ENCODE data around the gene ZFAND2B. TPM values are rescaled to one million over a fixed set of nuclear protein-coding genes. Genes with fewer than 3 reads are reported as not detected.

Gene ZFAND2B
- total and polyA plus RNA-seq, 2 donors (not counting 1 experiment from before 2014, with no cell fraction given): 55.2 to 115 TPM

DNA sequence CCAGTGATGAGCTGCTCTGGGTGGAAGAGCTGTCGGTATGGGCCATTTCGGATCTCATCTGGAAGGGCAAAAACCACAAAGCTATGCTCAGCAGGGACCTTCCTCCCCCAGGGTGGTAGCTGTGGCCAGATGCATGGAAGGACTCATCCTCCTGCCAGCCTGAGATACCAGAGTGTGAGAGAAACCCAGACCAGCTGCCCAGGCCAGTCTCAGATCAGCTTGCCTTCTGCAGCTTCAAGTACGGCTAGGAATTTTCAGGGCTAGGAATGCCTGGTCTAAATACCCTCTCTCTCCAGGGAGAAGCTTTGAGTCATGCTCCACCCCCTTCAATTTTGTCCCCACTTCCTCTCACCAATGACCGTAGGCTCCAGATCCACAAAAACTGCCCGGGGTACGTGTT, 45.1 kb downstream of the ZFAND2B start:
- Mint-ChIP-seq H3K4me1 (peaks cover 72% of the 10 kb centered on the region), H3K27ac (peak overlapping the region; percentile 96), H3K9me3 (ENCODE audit: insufficient read depth) (no peaks in the 10 kb centered on the region), H3K27me3 (no peaks in the 10 kb centered on the region), H3K4me3 (peak overlapping the region; percentile 87)
- Histone ChIP-seq H3K27me3 (replicated peaks in 1 of 4; ENCODE audit: control extremely low read depth in 1 of 4, control insufficient read depth in 3 of 4, insufficient read depth in 4 of 4, low read length in 3 of 4) (no peaks in the 10 kb centered on the region), H3K9ac (ENCODE audit: low read length) (peak overlapping the region; percentile 90), H3K36me3 (replicated peaks in 1 of 2; ENCODE audit: control extremely low read depth in 1 of 2, control insufficient read depth in 1 of 2, extremely low read depth in 1 of 2, insufficient read depth in 2 of 2, low read length in 1 of 2) (peaks cover 2 to 35% of the 10 kb centered on the region in 2 experiments), H3K4me3 (ENCODE audit: control extremely low read depth in 1 of 5, extremely low read depth in 1 of 5, insufficient read depth in 1 of 5, low read depth in 2 of 5, low read length in 4 of 5) (peak overlapping the region in 4 of 5 experiments; percentile 87 to 97 (median 90)), H3K4me1 (ENCODE audit: control insufficient read depth in 2 of 2, insufficient read depth in 2 of 2, low read length in 2 of 2) (peaks cover 57 to 67% of the 10 kb centered on the region in 2 donors), H3K27ac (ENCODE audit: low read length in 2 of 2) (peak overlapping the region in 1 of 2 donors; percentile 93), H3K79me2 (ENCODE audit: control insufficient read depth, insufficient read depth, low read length) (peaks cover 58% of the 10 kb centered on the region), H3K4me2 (replicated peaks; ENCODE audit: low read depth, low read length, poor library complexity, severe bottlenecking) (peak overlapping the region; percentile 100), H3K9me3 (ENCODE audit: control extremely low read depth in 1 of 3, control insufficient read depth in 2 of 3, insufficient read depth in 1 of 3, low read length in 2 of 3) (no peaks in the 10 kb centered on the region), H2AFZ (ENCODE audit: insufficient read depth, low read depth, low read length, poor library complexity, severe bottlenecking) (no peak overlapping the region), H4K20me1 (ENCODE audit: control insufficient read depth, insufficient read depth, low read length, poor library complexity, severe bottlenecking) (peaks cover 22% of the 10 kb centered on the region)
- ATAC-seq (ENCODE audit: low read depth) (no peak), DNase-seq (no peak)
- POLR2A ChIA-PET: interaction anchor here (0.8 to 4.2 kb wide), 9 partner anchors 22 to 75 kb away, joined by 3 to 106 read pairs (median 6); partner anchors contain the start of genes ABCB6, ANKZF1, ATG9A and CNPPD1
- CTCF ChIA-PET: interaction anchor here (0.7 to 7.6 kb wide), 7 partner anchors 22 to 76 kb away, joined by 3 to 97 read pairs (median 5); partner anchors contain the start of genes ANKZF1, ATG9A and DNAJB2
- intact Hi-C loops (cut with micrococcal nuclease): loop anchor here (5.0 kb wide), 1 partner anchor 1034 kb away; the partner anchor contains the start of gene ARPC2
- no peak for TF ChIP-seq EZH2 (IDR thresholded peaks at IDR 0.05; ENCODE audit: borderline replicate concordance, insufficient read depth, low read depth, low read length, poor library complexity, severe bottlenecking)
- TF ChIP-seq, protein P1, sequence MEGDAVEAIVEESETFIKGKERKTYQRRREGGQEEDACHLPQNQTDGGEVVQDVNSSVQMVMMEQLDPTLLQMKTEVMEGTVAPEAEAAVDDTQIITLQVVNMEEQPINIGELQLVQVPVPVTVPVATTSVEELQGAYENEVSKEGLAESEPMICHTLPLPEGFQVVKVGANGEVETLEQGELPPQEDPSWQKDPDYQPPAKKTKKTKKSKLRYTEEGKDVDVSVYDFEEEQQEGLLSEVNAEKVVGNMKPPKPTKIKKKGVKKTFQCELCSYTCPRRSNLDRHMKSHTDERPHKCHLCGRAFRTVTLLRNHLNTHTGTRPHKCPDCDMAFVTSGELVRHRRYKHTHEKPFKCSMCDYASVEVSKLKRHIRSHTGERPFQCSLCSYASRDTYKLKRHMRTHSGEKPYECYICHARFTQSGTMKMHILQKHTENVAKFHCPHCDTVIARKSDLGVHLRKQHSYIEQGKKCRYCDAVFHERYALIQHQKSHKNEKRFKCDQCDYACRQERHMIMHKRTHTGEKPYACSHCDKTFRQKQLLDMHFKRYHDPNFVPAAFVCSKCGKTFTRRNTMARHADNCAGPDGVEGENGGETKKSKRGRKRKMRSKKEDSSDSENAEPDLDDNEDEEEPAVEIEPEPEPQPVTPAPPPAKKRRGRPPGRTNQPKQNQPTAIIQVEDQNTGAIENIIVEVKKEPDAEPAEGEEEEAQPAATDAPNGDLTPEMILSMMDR (IDR thresholded peaks at IDR 0.05): no peak
- WGBS (ENCODE audit: insufficient coverage): 97% methylated on average over 6 of the region's 6 CpGs

DNA sequence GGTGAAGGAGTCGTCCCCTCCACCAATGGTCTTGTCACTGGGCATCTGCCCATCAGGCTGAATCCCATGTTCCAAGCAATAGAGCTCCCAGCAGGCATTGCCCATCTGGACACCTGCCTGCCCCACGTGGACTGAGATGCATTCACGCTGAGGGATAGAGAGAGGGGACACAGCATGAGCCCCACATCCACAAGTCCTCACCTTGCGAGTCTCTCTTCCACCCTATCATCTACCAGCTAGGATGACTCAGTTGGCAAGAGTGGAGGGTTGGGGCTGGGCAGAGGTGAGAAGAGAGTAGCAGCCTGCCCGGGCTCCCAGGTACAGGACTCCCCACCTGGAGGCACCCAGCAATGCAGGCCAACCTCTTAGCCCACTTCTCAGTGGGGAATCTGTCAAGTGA, 45.5 kb downstream of the ZFAND2B start:
- H3K4me2 ChIP-seq (replicated peaks; ENCODE audit: low read depth, low read length, poor library complexity, severe bottlenecking): peak overlapping the region; percentile 100
- POLR2A ChIA-PET: interaction anchor here (0.5 to 4.2 kb wide), 9 partner anchors 23 to 372 kb away, joined by 3 to 106 read pairs (median 6); partner anchors contain the start of genes ABCB6, ANKZF1, ATG9A and CNPPD1
- no peak for DNase-seq
- peaks cover 54% of the 10 kb centered on the region for H3K79me2 ChIP-seq (ENCODE audit: control insufficient read depth, insufficient read depth, low read length)
- no peak overlapping the region for H2AFZ ChIP-seq (ENCODE audit: insufficient read depth, low read depth, low read length, poor library complexity, severe bottlenecking)
- Mint-ChIP-seq H3K27me3 (no peaks in the 10 kb centered on the region), H3K4me1 (peaks cover 68% of the 10 kb centered on the region), H3K27ac (peak overlapping the region; percentile 96), H3K4me3 (peak overlapping the region; percentile 87), H3K9me3 (ENCODE audit: insufficient read depth) (no peaks in the 10 kb centered on the region)
- H3K9me3 ChIP-seq (ENCODE audit: control extremely low read depth in 1 of 3, control insufficient read depth in 2 of 3, insufficient read depth in 1 of 3, low read length in 2 of 3): no peaks in the 10 kb centered on the region
- 100% methylated on average over 1 of the region's 5 CpGs for WGBS (ENCODE audit: insufficient coverage)
- CTCF ChIA-PET: interaction anchor here (0.6 to 7.6 kb wide), 13 partner anchors 16 to 81 kb away, joined by 3 to 97 read pairs (median 5); partner anchors contain the start of genes ABCB6, ANKZF1, ATG9A and DNAJB2
- TF ChIP-seq, protein P1 (IDR thresholded peaks at IDR 0.05): no peak
- no peak for TF ChIP-seq EZH2 (IDR thresholded peaks at IDR 0.05; ENCODE audit: borderline replicate concordance, insufficient read depth, low read depth, low read length, poor library complexity, severe bottlenecking)
- peak overlapping the region; percentile 67 to 93 for H3K27ac ChIP-seq (ENCODE audit: low read length in 2 of 2)
- peaks cover 22% of the 10 kb centered on the region for H4K20me1 ChIP-seq (ENCODE audit: control insufficient read depth, insufficient read depth, low read length, poor library complexity, severe bottlenecking)
- peak overlapping the region; percentile 90 for H3K9ac ChIP-seq (ENCODE audit: low read length)
- H3K4me1 ChIP-seq (ENCODE audit: control insufficient read depth in 2 of 2, insufficient read depth in 2 of 2, low read length in 2 of 2): peaks cover 53 to 63% of the 10 kb centered on the region in 2 donors
- H3K36me3 ChIP-seq (replicated peaks in 1 of 2; ENCODE audit: control extremely low read depth in 1 of 2, control insufficient read depth in 1 of 2, extremely low read depth in 1 of 2, insufficient read depth in 2 of 2, low read length in 1 of 2): peaks cover 2 to 35% of the 10 kb centered on the region in 2 experiments
- no peak for ATAC-seq (ENCODE audit: low read depth)
- H3K27me3 ChIP-seq (replicated peaks in 1 of 4; ENCODE audit: control extremely low read depth in 1 of 4, control insufficient read depth in 3 of 4, insufficient read depth in 4 of 4, low read length in 3 of 4): no peaks in the 10 kb centered on the region
- intact Hi-C loops (cut with micrococcal nuclease): loop anchor here (5.0 kb wide), 1 partner anchor 1035 kb away; the partner anchor contains the start of gene ARPC2
- H3K4me3 ChIP-seq (ENCODE audit: control extremely low read depth in 1 of 5, extremely low read depth in 1 of 5, insufficient read depth in 1 of 5, low read depth in 2 of 5, low read length in 4 of 5): peak overlapping the region; percentile 83 to 97 (median 90)

All from B cell (primary cell).